HG03280 (cell line): ENCODE results near the gene ARL6IP5.

Experiments used
- ATAC-seq: cut with Tn5 transposase; IDR thresholded peaks from one replicate; pipeline ENCODE4 v1.9.1; 2021; ENCODE audit warnings: mild to moderate bottlenecking, moderate library complexity; ENCODE audit not compliant: unreplicated experiment

Gene ARL6IP5

GRCh38 chr3:69149586-69149985 lies 64.8 kb downstream of the ARL6IP5 start:
- ATAC-seq: no peak
